Esophagus muscularis mucosa (tissue), 4 donors: ENCODE measurements around the gene CACYBP.

Source experiments
- CTCF ChIP-seq, 3 experiments: fragments of 200-600 bp in 2 of 3; fragments of 450-650 bp in 1 of 3; sonication (generic) in 2 of 3; IDR thresholded peaks; one replicate each; pipeline ENCODE4 v1.5.1; 2017 to 2019; ENCODE audit warnings: antibody characterized with exemption in 3 of 3, mild to moderate bottlenecking in 2 of 3, moderate library complexity in 1 of 3
- EP300 ChIP-seq: sonication (generic); formaldehyde crosslinking; IDR thresholded peaks from one replicate; pipeline ENCODE4 v1.6.1; 2017; ENCODE audit warnings: antibody characterized with exemption
- POLR2A ChIP-seq: fragments of 450-650 bp; IDR thresholded peaks from one replicate; pipeline ENCODE4 v1.6.1; 2017; ENCODE audit warnings: antibody characterized with exemption, moderate library complexity, mild to moderate bottlenecking, low read depth

DNA sequence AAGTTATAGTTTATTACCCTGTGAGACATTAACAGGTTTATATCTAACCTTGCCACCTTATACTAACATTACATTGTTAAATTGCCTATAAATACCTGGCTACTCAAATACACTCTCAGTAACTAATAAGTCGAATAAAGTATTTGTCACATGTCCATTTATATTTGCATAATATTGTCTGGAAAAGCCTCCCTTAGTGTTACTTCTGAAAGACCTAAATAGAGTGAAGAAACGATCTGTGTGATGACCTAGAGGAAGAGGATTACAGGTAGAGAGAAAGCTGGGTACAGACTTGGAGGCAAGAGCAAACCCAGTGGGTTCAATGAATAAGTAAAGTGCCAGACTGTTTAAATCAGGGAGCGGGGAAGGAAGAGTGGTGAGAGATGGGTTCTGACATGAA lies 2.7 kb upstream of the CACYBP start:
- TF ChIP-seq POLR2A (no peak), CTCF (IDR thresholded peaks at IDR 0.05) (no peak), EP300 (no peak)
